Neural cell (in vitro differentiated cells): ENCODE results near the gene STK32B. TPM values are rescaled to one million over a fixed set of nuclear protein-coding genes. Genes with fewer than 3 reads are reported as not detected.

Experiments used
- H2AFZ ChIP-seq: fragments of 200-600, 300-800 bp; sonication (generic), shearing (Covaris generic); 2 replicates; pipeline ENCODE4 v1.6.0; 2014; ENCODE audit warnings: low read depth, mild to moderate bottlenecking, antibody characterized with exemption, low read length, moderate library complexity
- H3F3A ChIP-seq: fragments of 200-600 bp; shearing (Covaris generic); 2 replicates; pipeline ENCODE4 v1.6.1; 2016; ENCODE audit warnings: mild to moderate bottlenecking, moderate library complexity, mixed read lengths, antibody characterized with exemption, low read length; ENCODE audit not compliant: insufficient read depth, poor library complexity, severe bottlenecking
- H3K27ac ChIP-seq: fragments of 200-600, 300-800 bp; sonication (generic), shearing (Covaris generic); 2 replicates; pipeline ENCODE4 v1.5.1; 2014; ENCODE audit warnings: mild to moderate bottlenecking, low read length, moderate library complexity
- H3K27me3 ChIP-seq: fragments of 300-800, 200-600 bp; sonication (generic), shearing (Covaris generic); 2 replicates; pipeline ENCODE4 v1.6.0; 2014; ENCODE audit warnings: mild to moderate bottlenecking, low read depth, low read length, moderate library complexity; ENCODE audit not compliant: insufficient read depth
- H3K36me3 ChIP-seq: fragments of 300-800, 200-600 bp; sonication (generic), shearing (Covaris generic); 2 replicates; pipeline ENCODE4 v1.5.1; 2014; ENCODE audit warnings: mild to moderate bottlenecking, antibody characterized with exemption, low read length, moderate library complexity; ENCODE audit not compliant: insufficient read depth
- H3K4me2 ChIP-seq: fragments of 300-800, 200-600 bp; sonication (generic), shearing (Covaris generic); 2 replicates; pipeline ENCODE4 v1.6.0; 2014; ENCODE audit warnings: mild to moderate bottlenecking, low read length
- H3K4me3 ChIP-seq: fragments of 300-800, 200-600 bp; sonication (generic), shearing (Covaris generic); 2 replicates; pipeline ENCODE4 v1.5.1; 2014; ENCODE audit warnings: mild to moderate bottlenecking, low read length, moderate library complexity
- H3K79me2 ChIP-seq: fragments of 200-600 bp; shearing (Covaris generic); replicated peaks from 2 replicates; pipeline ENCODE4 v1.6.0; 2014; ENCODE audit warnings: mild to moderate bottlenecking, low read length, moderate library complexity; ENCODE audit not compliant: insufficient read depth
- H3K9ac ChIP-seq: fragments of 300-800, 200-600 bp; sonication (generic), shearing (Covaris generic); 2 replicates; pipeline ENCODE4 v1.6.1; 2016; ENCODE audit warnings: mild to moderate bottlenecking, low read length, mixed read lengths
- H3K9me2 ChIP-seq: fragments of 200-600 bp; shearing (Covaris generic); 2 replicates; pipeline ENCODE4 v1.6.1; 2016; ENCODE audit warnings: mild to moderate bottlenecking, low read length, mixed read lengths; ENCODE audit not compliant: insufficient read depth
- H3K9me3 ChIP-seq: fragments of 200-600, 300-800 bp; sonication (generic), shearing (Covaris generic); 2 replicates; pipeline ENCODE4 v1.6.1; 2016; ENCODE audit warnings: mild to moderate bottlenecking, mixed run types, low read length, moderate library complexity, mixed read lengths
- H4K20me1 ChIP-seq: fragments of 200-600 bp; shearing (Covaris generic); 2 replicates; pipeline ENCODE4 v1.6.1; 2016; ENCODE audit warnings: mild to moderate bottlenecking, mixed run types; ENCODE audit not compliant: insufficient read depth
- CTCF ChIP-seq: fragments of 450-650 bp; IDR thresholded peaks from 2 replicates; pipeline ENCODE4 v1.5.1; 2014; ENCODE audit warnings: antibody characterized with exemption, mild to moderate bottlenecking, moderate library complexity; ENCODE audit not compliant: poor library complexity, severe bottlenecking
- EP300 ChIP-seq: fragments of 450-650 bp; conservative IDR thresholded peaks from 2 replicates; pipeline ENCODE4 v1.6.1; 2014; ENCODE audit warnings: antibody characterized with exemption, mild to moderate bottlenecking, moderate library complexity; ENCODE audit not compliant: poor library complexity, severe bottlenecking
- EZH2 ChIP-seq: fragments of 200-600, 300-800 bp; shearing (Covaris generic), sonication (generic); IDR thresholded peaks from 2 replicates; pipeline ENCODE4 v1.6.1; 2014; ENCODE audit warnings: antibody characterized with exemption, low read length, borderline replicate concordance, mild to moderate bottlenecking; ENCODE audit not compliant: insufficient read depth, poor library complexity, severe bottlenecking
- MXI1 ChIP-seq: fragments of 450-650 bp; conservative IDR thresholded peaks from 2 replicates; pipeline ENCODE4 v1.6.1; 2014; ENCODE audit warnings: antibody characterized with exemption, mild to moderate bottlenecking; ENCODE audit not compliant: poor library complexity, severe bottlenecking
- POLR2AphosphoS5 ChIP-seq: IDR thresholded peaks from 2 replicates; pipeline ENCODE4 v1.6.1; 2012
- RAD21 ChIP-seq: fragments of 450-650 bp; conservative IDR thresholded peaks from 2 replicates; pipeline ENCODE4 v1.6.1; 2014; ENCODE audit warnings: antibody characterized with exemption, mild to moderate bottlenecking, moderate library complexity
- REST ChIP-seq: IDR thresholded peaks from 2 replicates; pipeline ENCODE4 v1.6.1; 2012; ENCODE audit warnings: borderline replicate concordance
- SMC3 ChIP-seq: fragments of 450-650 bp; conservative IDR thresholded peaks from 2 replicates; pipeline ENCODE4 v1.6.1; 2014; ENCODE audit warnings: antibody characterized with exemption, mild to moderate bottlenecking, moderate library complexity; ENCODE audit not compliant: poor library complexity
- TAF1 ChIP-seq: IDR thresholded peaks from 2 replicates; pipeline ENCODE4 v1.6.1; 2012; ENCODE audit warnings: low read depth
- polyA plus RNA-seq: library from polyadenylated mRNA; depleted of rRNA; stranded (reverse); fragments of >200 nt; gene quantifications from 2 replicates; pipeline ENCODE4 v1.2.3, GENCODE V29; 2014

The STK32B gene
- polyA plus RNA-seq, 1 donor from 2014 or later, result 42.8 TPM

GRCh38 chr4:5340991-5341451, 289.7 kb downstream of the STK32B start:
- no peak overlapping the region for H2AFZ ChIP-seq
- H4K20me1 ChIP-seq, result no peaks in the 10 kb centered on the region
- no peaks in the 10 kb centered on the region for H3K27me3 ChIP-seq
- H3K9me2 ChIP-seq, result no peaks in the 10 kb centered on the region
- H3F3A ChIP-seq, result no peaks in the 10 kb centered on the region
- TF ChIP-seq MXI1, result no peak
- no peak for TF ChIP-seq POLR2AphosphoS5
- no peak for TF ChIP-seq EZH2
- no peak for TF ChIP-seq CTCF
- no peak overlapping the region for H3K4me3 ChIP-seq
- H3K9ac ChIP-seq, result no peak overlapping the region
- no peaks in the 10 kb centered on the region for H3K9me3 ChIP-seq
- H3K4me2 ChIP-seq, result no peak overlapping the region
- no peaks in the 10 kb centered on the region for H3K36me3 ChIP-seq
- no peaks in the 10 kb centered on the region for H3K79me2 ChIP-seq
- H3K27ac ChIP-seq, result no peak overlapping the region

GRCh38 chr4:5341526-5341925, 290.2 kb downstream of the STK32B start:
- no peak for TF ChIP-seq EP300
- TF ChIP-seq RAD21, result no peak
- TF ChIP-seq EZH2, result no peak
- TF ChIP-seq CTCF, result no peak
- no peak for TF ChIP-seq SMC3
- TF ChIP-seq REST, result no peak
- TF ChIP-seq TAF1, result no peak
- TF ChIP-seq POLR2AphosphoS5, result no peak
- no peak for TF ChIP-seq MXI1
- Histone ChIP-seq H3K27ac (no peak overlapping the region), H3K4me2 (no peak overlapping the region), H3K27me3 (no peaks in the 10 kb centered on the region), H3K9me3 (no peaks in the 10 kb centered on the region), H3K79me2 (no peaks in the 10 kb centered on the region), H3K9me2 (no peaks in the 10 kb centered on the region), H4K20me1 (no peaks in the 10 kb centered on the region), H3F3A (no peaks in the 10 kb centered on the region), H3K9ac (no peak overlapping the region), H2AFZ (no peak overlapping the region), H3K36me3 (no peaks in the 10 kb centered on the region), H3K4me3 (no peak overlapping the region)
